DND-41 (cell line): ENCODE data around the gene SLC31A1.
A peak's percentile ranks its signal among the peaks of the same experiment; 100 is the strongest.

Experiments used
- ATAC-seq: fragments of 200-7000 bp; cut with Tn5 transposase; 3 replicates; pipeline ENCODE4 v1.9.1; 2021; ENCODE audit warnings: low read depth; ENCODE audit not compliant: insufficient read depth
- DNase-seq: peaks from one replicate; pipeline ENCODE4 v3.0.0-alpha.2; 2020
- H2AFZ ChIP-seq: 2 replicates; pipeline ENCODE4 v1.6.0; 2012; ENCODE audit warnings: low read depth, low read length
- H3K27ac ChIP-seq: 2 replicates; pipeline ENCODE4 v1.5.1; 2012; ENCODE audit warnings: low read length, inconsistent platforms
- H3K27me3 ChIP-seq: fragments of 200-600 bp; sonication (generic); 2 replicates; pipeline ENCODE4 v1.6.0; 2012; ENCODE audit warnings: low read length, mild to moderate bottlenecking, inconsistent platforms; ENCODE audit not compliant: insufficient read depth, poor library complexity
- H3K36me3 ChIP-seq: 2 replicates; pipeline ENCODE4 v1.5.1; 2012; ENCODE audit warnings: low read length, inconsistent platforms; ENCODE audit not compliant: insufficient read depth
- H3K4me1 ChIP-seq: 2 replicates; pipeline ENCODE4 v1.5.1; 2012; ENCODE audit warnings: mild to moderate bottlenecking, low read length; ENCODE audit not compliant: insufficient read depth
- H3K4me2 ChIP-seq: 2 replicates; pipeline ENCODE4 v1.6.0; 2012; ENCODE audit warnings: mild to moderate bottlenecking, moderate library complexity, low read length, inconsistent platforms; ENCODE audit not compliant: insufficient read depth
- H3K4me3 ChIP-seq, 2 experiments: fragments of 200-600 bp in 1 of 2; shearing (Covaris generic) in 1 of 2; 2 replicates each; pipeline ENCODE4 v1.5.1; 2012 to 2016; ENCODE audit warnings: inconsistent platforms in 2 of 2, low read length in 2 of 2, mild to moderate bottlenecking in 2 of 2, low read depth in 1 of 2, moderate library complexity in 1 of 2
- H3K79me2 ChIP-seq: 2 replicates; pipeline ENCODE4 v1.6.0; 2012; ENCODE audit warnings: low read length, inconsistent platforms; ENCODE audit not compliant: insufficient read depth
- H3K9ac ChIP-seq: 2 replicates; pipeline ENCODE4 v1.6.0; 2012; ENCODE audit warnings: low read depth, mild to moderate bottlenecking, inconsistent platforms, low read length, moderate library complexity
- H3K9me3 ChIP-seq: 2 replicates; pipeline ENCODE4 v1.5.1; 2012; ENCODE audit warnings: low read length, moderate library complexity, mild to moderate bottlenecking, inconsistent platforms; ENCODE audit not compliant: insufficient read depth, severe bottlenecking
- H4K20me1 ChIP-seq: 2 replicates; pipeline ENCODE4 v1.6.0; 2012; ENCODE audit warnings: low read length; ENCODE audit not compliant: insufficient read depth
- EZH2 ChIP-seq: IDR thresholded peaks from 3 replicates; pipeline ENCODE4 v1.6.1; 2012; ENCODE audit warnings: borderline replicate concordance, low read depth, mild to moderate bottlenecking, moderate library complexity, low read length, inconsistent platforms; ENCODE audit not compliant: severe bottlenecking
- TF ChIP-seq, protein P1 (sequence below): IDR thresholded peaks from 2 replicates; pipeline ENCODE4 v1.5.1; 2012; ENCODE audit warnings: borderline replicate concordance, low read length, moderate library complexity, mild to moderate bottlenecking; ENCODE audit not compliant: poor library complexity, severe bottlenecking; ENCODE audit errors: extremely low read depth

The SLC31A1 gene

DNA sequence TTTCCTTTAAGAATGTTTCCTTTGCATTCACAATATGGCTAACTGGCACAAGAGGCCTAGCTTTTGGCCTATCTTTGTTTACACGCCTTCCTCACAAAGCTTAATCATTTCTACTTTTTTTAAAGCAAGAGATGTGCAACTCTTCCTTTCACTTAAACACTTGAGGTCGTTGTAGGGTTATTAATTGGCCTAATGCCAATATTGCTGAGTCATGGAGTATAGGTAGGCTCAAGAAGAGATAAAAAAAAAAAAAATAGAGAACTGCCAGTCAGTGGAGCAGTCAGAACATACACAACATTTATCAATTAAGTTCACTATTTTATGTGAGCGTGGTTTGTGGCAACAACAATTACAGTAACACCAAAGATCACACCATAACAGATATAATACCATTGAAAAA is 6.2 kb upstream of the SLC31A1 start:
- TF ChIP-seq, protein P1, sequence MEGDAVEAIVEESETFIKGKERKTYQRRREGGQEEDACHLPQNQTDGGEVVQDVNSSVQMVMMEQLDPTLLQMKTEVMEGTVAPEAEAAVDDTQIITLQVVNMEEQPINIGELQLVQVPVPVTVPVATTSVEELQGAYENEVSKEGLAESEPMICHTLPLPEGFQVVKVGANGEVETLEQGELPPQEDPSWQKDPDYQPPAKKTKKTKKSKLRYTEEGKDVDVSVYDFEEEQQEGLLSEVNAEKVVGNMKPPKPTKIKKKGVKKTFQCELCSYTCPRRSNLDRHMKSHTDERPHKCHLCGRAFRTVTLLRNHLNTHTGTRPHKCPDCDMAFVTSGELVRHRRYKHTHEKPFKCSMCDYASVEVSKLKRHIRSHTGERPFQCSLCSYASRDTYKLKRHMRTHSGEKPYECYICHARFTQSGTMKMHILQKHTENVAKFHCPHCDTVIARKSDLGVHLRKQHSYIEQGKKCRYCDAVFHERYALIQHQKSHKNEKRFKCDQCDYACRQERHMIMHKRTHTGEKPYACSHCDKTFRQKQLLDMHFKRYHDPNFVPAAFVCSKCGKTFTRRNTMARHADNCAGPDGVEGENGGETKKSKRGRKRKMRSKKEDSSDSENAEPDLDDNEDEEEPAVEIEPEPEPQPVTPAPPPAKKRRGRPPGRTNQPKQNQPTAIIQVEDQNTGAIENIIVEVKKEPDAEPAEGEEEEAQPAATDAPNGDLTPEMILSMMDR: no peak
- TF ChIP-seq EZH2: no peak
- H3K4me2 ChIP-seq: no peak overlapping the region

DNA sequence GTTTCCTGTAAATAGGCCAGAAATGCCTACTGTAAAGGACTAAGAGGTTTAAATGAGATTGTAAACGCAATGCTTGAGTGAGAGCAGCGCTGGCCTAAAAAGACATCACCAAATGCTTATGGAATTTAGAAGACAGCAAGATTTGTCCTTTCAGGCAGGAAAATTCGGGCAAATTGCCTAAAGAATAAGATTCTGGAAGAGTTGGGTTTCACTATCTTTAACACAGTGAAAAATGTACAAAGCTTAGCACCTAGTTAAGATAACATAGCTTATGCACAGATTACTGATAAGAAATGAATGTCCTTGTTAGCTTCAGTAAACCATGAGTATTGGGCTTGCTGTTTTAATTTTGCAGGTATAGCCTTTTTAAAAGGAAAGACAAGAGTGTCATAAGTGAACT is 4.9 kb upstream of the SLC31A1 start:
- no peak overlapping the region for H3K27ac ChIP-seq

More for the DNA sequence above, 6.2 kb upstream of the SLC31A1 start:
- DNase-seq (no peak), ATAC-seq (no peak)
- Histone ChIP-seq H3K27ac (no peak overlapping the region), H3K9me3 (no peaks in the 10 kb centered on the region), H3K4me1 (peaks cover 18% of the 10 kb centered on the region), H2AFZ (no peak overlapping the region), H3K4me3 (no peak overlapping the region), H3K27me3 (no peaks in the 10 kb centered on the region), H3K79me2 (peaks cover 74% of the 10 kb centered on the region), H4K20me1 (peaks cover 6% of the 10 kb centered on the region; the same call in 1 of the 2 replicates), H3K9ac (no peak overlapping the region), H3K36me3 (peaks cover 13% of the 10 kb centered on the region; the same call in 1 of the 2 replicates)

DNA sequence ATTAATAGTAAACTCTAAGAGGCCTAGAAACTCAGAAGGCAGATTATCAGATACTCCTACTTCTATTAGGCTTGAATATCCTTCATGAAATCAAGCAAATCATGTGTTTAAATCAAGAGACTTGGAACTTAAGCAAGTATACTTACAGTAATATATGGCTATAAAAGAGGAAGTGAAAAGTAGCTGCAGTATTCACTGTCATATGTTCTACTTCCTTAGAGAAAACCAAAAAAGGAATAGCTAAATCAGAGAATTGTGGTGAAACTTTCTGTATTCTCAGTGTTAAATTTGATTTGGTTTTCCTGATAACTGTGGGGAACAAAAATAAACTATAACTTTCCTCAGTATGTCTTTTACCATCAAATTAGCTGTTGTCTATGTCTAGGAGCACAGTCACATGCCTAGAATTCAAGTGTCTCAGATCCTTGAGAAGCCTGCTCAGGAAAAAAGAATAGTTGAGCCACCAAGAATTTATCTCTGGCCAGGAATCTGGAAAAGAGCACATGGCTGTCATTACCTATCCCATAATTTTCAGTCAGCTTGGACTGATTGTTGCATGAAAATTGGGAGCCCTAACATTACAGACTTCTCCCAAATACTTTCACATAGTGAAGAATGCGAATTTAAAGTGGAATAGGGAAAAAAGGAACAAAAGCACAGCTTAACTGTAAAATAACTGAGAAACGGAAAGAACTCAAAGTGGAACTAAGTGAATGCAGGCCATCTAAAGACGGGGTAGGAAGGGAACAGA is 2.0 kb upstream of the SLC31A1 start:
- H3K4me2 ChIP-seq: peak overlapping the region; percentile 86
- no peaks in the 10 kb centered on the region for H3K9me3 ChIP-seq
- ATAC-seq (no peak), DNase-seq (no peak)
- H3K27me3 ChIP-seq: no peaks in the 10 kb centered on the region
- peaks cover 6% of the 10 kb centered on the region; the same call in 1 of the 2 replicates for H4K20me1 ChIP-seq
- H3K36me3 ChIP-seq: peaks cover 5% of the 10 kb centered on the region; the same call in 1 of the 2 replicates
- no peak overlapping the region for H2AFZ ChIP-seq
- H3K9ac ChIP-seq: peak overlapping the region; percentile 70
- peak overlapping the region; percentile 52 for H3K27ac ChIP-seq
- peaks cover 81% of the 10 kb centered on the region for H3K79me2 ChIP-seq
- peaks cover 44% of the 10 kb centered on the region for H3K4me1 ChIP-seq
- H3K4me3 ChIP-seq: peak overlapping the region in 1 of 2 experiments; percentile 86; a peak in 2 of 4 replicates
- TF ChIP-seq, protein P1: no peak
- TF ChIP-seq EZH2: no peak

More for the DNA sequence above, 4.9 kb upstream of the SLC31A1 start:
- Histone ChIP-seq H3K4me1 (peaks cover 22% of the 10 kb centered on the region), H3K36me3 (peaks cover 5% of the 10 kb centered on the region; the same call in 1 of the 2 replicates), H3K79me2 (peaks cover 84% of the 10 kb centered on the region), H3K4me2 (no peak overlapping the region), H3K4me3 (no peak overlapping the region), H3K9ac (no peak overlapping the region), H3K27me3 (no peaks in the 10 kb centered on the region), H3K9me3 (no peaks in the 10 kb centered on the region), H4K20me1 (peaks cover 6% of the 10 kb centered on the region; the same call in 1 of the 2 replicates), H2AFZ (no peak overlapping the region)
- ATAC-seq (no peak), DNase-seq (no peak)
- TF ChIP-seq, protein P1: no peak
- no peak for TF ChIP-seq EZH2
